SW 1271 (cell line): Measurements from ENCODE around the gene MYT1.

ENCODE experiments used
- DNase-seq, 2 experiments: peaks; one replicate each; lab custom pipeline; 2025; lab: John Stamatoyannopoulos, UW

The MYT1 gene

GRCh38 chr20:64153861-64154589 is 10.2 kb upstream of the MYT1 start:
- DNase-seq, result no peak

DNA sequence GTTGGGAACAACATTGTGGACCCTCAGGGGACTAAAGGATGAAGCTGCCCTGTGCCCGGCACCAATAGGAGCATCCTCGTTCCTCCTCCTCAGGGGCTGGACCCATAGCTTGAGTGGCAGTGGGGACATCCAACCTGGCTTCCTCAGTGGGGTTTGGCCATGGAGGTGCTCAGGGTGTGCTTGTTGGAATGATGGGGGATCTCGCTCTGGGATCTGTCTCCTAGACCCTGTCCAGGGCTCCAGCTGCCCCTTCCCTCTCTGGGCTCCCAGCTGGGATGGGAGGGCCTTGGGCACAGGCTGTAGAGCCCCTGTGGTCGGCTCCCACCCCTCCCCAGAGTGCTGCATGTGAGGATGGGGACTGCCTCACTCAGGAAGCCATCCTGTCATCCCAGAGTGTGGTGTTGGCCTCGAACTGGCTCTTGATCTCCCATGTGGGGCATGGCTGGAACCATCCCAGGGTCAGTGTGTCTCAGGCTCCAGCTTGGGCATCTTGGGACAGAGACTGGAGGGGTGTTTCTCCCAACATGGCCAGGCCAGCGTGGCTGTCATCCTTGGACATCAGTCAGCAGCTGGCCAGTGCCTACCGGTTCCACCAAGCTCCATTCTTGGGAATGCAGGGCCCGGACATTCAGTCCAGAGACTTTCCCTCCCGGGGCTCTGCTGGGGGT is 9.5 kb upstream of the MYT1 start:
- no peak for DNase-seq

DNA sequence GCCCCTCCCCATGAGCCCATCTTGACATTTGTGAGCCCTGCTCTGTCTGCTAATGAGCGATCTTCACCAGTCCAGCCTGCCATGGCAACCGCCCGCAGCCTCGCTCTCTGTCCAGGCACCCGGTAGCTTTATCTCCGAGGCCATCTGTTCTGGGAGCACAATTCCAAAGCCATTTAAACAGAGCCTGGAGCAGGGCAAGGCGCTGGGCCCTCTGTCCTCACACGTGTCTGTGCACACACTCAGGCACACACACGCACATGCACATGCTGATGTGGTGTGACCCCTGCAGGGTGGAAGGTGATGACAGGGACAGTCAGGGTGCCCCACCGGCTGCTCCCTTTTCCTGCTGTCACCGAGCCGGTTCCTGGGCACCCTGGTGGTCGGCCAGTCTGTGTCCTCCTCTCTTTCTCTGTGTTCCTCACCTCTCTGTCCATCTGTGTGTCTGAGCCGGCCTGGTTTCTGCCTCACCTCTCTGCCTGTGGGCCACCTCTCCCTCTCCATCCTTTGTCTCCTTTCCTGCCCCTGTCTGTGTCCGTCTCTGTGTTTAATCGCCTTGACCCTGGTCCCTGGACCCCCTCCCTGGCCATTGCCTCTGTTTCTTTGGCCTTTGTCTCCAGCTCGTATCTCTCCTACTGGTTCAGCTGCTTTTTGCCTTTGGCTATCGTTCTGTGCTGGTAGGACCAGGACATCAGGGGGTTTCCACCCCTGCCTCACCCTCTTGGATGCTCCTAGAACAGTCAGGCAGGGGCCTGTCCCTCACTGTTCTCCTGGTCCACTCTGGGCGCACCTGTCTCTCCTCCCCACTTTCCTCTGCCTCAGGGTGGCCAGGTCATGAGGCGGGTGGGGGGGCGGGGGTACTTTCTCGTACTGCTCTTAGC is 8.8 kb upstream of the MYT1 start:
- DNase-seq, result no peak

GRCh38 chr20:64156136-64156885 is 7.9 kb upstream of the MYT1 start:
- DNase-seq, result no peak

DNA sequence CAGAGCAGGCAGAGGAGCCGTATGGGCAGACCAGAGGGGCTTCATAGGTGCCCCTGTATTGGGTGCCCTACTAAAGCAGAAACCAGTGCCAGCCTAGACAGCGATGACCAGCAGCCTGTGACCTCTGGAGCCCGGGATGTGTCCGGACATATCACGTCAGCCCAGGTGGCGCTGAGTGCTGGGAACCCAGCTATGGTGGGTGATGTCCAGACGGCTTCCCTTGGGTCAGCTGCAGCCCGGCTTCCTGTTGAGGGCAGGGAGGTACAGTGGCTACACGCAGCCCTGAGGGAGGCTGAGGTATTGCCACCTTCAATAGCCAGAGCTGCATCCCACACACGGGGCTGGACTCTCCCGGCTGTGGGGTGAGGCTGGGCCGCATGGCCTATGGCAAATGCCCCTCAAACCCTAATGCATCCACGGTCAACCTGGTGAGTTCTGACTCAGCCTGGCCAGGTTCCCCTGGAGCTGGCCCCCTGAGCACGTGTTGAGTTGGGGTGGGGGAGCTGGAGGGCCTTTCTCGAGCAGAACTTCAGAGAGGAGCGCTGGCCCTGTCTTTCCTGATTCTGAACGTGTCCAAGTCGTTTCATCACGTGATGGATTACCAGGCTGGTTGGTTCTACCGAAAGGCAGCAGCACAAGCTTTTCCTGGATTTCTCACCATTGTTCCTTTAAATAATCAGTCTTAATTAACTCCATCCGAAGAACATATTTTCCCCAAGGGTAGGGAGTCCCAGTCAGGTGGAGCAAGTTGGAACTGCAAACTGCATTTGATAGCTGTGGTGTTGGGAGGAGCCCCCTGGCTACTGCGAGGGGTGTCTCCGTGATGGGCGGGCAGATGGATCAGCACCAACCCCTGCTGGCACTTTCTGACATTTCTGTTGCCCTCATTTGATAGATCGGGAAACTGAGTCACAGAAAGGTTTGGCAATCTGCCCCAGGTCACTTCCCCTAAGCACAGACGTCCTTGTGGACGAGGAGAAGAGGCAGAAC is 7.1 kb upstream of the MYT1 start:
- no peak for DNase-seq

DNA sequence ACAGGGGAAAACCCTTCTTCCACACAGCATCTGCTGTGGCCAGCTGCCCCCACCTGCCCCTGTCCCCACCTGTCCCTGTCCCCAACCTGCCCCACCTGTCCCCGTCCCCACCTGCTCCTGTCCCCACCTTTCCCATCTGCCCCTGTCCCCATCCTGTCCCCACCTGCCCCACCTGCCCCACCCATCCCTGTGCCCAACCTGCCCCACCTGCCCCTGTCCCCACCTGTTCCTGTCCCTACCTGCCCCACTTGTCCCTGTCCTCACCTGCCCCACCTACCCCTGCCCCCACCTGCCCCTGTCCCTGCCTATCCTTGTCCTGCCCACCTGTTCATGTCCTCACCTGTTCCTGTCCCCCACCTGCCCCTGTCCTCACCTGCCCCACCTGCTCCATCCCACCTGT is 6.4 kb upstream of the MYT1 start:
- no peak for DNase-seq

DNA sequence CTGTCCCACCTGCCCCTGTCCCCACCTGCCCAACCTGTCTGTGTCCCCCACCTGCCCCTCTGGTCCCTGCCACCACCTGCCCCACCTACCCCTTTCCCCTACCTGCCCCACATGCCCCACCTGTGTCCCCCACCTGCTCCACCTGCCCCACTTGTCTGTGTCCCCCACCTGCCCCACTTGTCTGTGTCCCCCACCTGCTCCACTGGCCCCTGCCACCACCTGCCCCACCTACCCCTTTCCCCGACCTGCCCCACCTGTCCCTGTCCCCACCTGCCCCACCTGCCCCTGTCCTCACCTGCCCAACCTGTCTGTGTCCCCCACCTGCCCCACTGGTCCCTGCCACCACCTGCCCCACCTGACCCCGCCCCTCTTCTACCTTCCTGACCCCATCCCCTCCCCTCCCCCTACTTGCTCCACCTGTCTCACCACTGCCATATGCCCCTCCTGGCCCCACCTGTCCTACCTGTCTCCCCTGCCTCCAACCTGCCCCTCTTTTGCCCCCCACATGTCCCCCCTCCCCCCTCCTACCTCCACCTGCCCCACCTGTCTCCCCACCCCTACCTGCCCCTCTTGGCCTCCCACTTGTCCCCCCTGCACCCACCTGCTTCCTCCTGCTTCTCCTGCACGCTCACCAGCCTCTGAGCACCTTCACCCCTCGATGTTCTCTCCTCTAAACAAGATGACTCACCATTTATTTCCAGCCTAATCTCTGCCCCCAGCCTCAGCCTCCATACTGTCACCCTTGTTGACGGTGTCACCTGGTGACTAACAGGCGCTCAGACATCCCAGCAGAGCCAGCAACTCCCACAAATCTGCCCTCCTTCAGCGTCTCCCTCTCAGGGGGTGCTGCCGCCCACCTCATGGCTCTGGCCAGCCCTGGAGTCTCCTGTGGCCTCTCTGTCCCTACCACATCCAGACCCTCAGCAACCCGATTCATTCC is 5.6 kb upstream of the MYT1 start:
- DNase-seq, result no peak

DNA sequence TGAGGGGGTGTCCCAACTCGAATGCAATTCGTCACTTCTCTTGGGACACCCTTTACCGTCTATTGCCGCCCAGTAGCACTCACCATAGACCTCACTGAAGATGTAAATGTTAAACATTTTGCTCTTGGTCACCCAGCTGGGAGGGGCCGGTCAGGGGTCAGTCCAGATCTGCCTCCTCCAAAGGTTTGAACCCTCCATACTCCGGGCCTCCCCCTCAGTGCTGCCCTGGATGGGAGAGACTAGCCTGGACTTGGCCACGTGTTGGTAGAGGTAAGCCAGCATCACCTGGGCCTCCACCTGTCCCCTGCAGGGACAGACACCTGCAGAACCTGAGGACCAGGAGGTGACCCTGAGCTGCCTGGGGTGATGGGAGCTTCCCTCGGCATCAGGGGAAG is 5.0 kb upstream of the MYT1 start:
- DNase-seq, result no peak

DNA sequence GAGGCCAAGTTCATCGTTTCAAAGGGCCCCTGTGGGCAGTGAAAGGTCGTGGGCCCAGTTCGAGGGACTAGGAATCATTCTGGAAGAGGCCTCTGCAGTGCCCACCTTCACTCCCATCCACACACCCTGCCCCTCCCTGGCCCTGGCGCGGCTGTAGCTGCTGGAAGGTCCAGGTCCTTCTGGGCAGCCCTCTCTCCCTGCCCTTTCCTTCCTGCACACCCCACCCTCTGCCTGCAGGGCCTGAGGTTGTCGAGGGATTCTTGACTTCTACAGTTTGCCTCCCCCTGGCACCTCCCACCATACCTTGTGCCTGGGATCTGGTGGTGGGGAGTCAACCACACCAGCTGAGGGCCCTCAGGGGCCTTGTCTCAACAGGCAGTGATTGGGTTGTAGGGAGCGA is 4.5 kb upstream of the MYT1 start:
- DNase-seq, result no peak

DNA sequence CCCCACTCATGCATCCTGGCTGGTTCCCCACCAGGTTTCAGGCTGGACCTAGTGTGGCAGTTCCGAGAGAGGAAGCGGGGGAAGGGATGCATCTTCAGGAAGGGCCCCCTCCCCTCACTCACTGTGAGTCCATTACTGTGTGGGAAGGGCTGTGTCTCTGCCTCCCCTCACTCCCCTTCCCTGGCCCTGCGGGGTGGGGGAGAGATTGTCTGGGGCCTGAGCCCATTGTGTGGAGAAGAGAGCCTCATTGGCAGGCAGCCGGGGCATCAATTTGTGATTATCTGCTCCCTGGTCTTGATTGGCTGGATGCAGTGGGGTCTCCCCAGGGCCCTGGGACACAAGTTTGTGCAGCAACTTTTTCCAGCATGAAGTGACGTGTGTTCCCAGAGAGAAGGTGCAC is 4.1 kb upstream of the MYT1 start:
- no peak for DNase-seq

DNA sequence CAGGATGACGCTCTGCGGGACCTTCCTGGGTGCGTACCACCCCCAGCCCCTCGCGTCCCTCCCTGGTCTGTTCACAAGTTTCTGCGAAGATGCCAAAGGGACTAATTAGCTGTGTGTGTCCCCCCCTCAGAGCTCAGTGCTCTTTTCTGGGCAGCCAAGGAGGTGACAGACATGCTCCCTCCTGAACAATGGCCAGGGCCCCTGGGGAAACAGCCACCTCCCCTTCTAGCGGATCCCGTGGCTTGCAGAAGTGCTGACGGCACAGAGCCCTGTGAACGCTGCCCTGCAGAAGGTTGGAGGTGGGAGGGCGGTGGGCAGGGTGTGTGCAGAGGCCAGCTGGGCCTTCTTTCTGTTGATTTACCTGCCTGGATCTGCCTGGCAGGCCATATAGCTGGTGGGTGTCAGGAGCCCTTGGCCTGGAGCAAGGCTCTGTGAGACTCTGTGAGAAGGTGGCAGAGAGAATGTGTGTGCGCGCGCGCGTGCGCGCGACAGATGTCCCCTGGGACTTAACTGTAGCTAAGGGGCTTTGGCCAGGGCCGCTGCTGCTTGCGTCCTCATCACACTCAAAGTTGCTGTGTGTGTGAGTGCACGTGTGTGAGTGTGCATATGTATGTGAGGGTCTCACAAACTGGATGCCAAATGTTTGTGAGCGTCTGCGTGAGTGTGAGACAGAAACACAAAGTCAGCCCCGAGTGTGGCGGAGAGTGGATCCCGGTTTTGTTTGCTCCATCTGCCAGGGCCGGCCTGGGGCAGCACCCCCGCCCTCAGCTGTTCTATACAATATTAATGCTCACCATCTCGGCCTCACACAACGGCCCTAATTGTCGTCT is 3.5 kb upstream of the MYT1 start:
- no peak for DNase-seq

DNA sequence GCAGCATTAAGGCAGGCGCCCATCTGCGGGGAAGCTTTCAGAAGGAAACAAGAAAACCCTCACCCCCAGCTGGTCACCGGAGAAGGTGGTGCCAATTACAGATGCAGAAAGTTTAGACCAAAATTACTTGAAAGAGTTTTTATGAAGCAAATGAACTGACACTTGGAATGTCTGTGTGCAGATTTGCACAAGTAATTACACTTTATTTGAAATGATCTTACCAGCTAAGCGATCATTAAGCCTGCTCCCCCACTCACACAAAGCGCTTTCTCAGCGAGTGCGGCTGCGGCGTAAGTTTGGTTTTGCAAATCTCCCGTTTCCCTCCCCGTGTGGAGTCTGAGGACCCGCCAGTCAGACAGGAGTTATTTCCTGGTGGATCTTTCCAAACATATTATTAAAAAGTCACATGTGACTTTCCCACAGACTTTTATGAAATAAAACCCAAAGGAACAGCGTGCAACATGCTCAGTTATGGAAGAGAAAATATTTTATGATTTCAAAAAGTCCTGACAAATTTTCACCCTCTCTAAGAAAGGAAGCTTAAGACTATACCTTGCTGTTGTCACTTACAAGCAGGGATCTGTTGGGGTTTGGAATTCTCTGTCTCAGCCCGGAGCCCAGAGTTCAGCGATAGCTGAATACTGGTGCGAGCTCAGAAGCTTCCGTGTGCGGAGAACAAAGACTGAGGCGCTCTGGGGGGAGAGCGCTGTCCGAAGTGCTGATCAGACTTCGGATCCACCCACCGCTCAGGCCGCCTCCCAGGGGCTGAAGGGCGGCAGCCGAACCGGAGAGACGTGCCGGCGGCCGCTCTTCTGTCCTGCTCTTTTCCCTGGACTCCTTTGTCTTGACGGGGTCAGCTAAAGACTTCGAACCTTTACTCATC is 2.7 kb upstream of the MYT1 start:
- no peak for DNase-seq

DNA sequence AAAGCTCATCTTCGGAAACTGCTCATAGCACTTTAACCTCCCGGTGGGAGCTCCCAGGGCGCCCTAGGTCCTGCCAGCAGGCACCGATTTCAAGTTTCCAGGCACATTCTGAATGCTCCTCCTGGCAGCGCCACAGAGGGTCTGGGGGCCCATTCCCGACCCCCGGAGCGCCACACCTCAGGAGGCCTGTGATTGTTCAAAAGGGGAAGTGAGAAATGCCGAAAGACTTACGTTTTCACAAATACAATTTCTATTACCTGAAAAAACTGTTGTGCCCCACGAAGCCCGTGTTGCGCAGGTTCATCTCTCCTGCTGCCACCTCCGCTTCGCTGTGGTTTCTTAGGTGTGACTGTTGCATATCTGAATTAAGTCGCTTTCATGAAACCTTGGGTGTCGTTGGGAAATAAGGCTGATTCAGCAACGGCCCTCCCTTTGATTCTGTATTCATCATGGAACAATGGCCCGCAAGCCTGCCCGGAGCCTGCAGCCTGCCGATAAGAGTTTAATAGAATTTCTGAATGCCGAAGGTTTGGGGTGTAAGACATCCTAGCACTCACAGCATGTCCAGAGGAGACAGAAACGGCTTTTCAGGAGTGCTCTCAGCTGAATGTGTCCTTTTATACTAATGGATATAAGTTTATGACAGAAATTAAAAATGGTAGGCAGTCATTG is 1.9 kb upstream of the MYT1 start:
- DNase-seq, result no peak

DNA sequence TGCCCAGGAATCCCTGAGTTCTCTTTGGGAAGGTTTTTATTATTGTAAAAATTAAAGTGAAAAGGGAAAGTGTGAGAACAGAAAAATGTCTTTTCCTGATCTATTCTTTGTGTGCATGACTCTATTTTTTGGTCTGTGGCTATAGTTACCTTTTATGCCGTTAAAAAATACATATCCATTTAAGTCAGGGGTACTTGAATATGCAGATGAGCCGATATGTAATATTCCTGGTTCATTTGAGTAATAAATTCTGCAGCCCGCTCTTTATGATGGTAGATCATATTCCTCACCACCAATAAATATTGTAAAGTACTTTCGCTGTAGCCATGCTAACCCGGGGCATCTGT is 503 bp upstream of the MYT1 start:
- no peak for DNase-seq

DNA sequence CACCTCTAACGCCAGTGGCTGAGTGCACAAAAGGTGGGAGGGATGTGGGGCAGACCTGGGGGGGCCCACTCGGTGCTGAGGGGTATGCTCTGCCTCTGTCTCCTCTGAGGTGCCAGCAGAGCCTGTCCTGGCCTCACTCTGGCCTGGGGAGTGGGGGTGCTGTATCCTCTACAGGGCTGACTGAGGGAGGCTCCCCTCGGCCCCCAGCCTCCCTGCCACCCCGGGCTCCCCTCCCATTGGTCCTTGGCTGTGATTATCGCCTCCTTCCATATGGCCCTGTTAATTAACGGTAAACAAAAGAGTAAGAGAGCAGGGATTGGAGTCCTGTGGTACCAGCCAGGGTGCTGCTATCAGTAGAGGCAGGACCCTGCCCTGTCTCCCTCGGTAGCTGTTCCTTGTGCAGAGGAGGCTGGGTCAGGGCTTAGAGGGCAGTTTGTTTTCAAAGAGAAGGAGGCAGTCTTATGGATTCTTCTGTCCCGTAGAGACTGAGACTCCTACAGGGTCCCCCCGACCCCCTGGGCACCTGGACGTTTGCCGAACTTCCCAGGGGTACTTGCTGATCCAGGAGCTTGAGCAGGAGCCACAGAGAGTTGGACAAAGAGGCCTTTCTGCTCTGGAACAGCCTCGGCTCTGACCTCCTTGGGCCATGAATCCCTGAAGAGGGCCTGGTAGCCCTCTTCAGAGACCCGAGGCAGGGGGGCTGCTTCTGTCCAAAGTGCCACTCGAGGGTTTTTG is 1.8 kb downstream of the MYT1 start:
- no peak for DNase-seq

GRCh38 chr20:64166721-64167615 is 2.7 kb downstream of the MYT1 start:
- DNase-seq, result no peak
